IPS-NIHi7 (cell line): ENCODE data around the gene CHRND.
"Not testable (repeated sequence)": the region's sequence is repeated elsewhere in the genome, so short reads cannot be mapped to it uniquely, and the experiment has no call there.

Experiments used
- DNase-seq: peaks from one replicate; pipeline ENCODE4 v3.0.0; 2012; ENCODE audit warnings: mixed read lengths; ENCODE audit errors: extremely low spot score

CHRND gene

GRCh38 chr2:232541961-232542714 lies 16.2 kb downstream of the CHRND start:
- no peak for DNase-seq

GRCh38 chr2:232542715-232543467 lies 16.9 kb downstream of the CHRND start:
- DNase-seq, result no peak

GRCh38 chr2:232543491-232543890 lies 17.5 kb downstream of the CHRND start:
- DNase-seq, result no peak

GRCh38 chr2:232543928-232544631 lies 18.1 kb downstream of the CHRND start:
- no peak for DNase-seq

GRCh38 chr2:232544674-232545073 lies 18.7 kb downstream of the CHRND start:
- DNase-seq, result no peak

GRCh38 chr2:232545511-232546375 lies 19.8 kb downstream of the CHRND start:
- DNase-seq, result no peak

GRCh38 chr2:232547991-232548390 lies 22.0 kb downstream of the CHRND start:
- no peak for DNase-seq

- DNase-seq, result no peak
Observed at GRCh38 chr2:232549655-232550353, 23.8 kb downstream of the CHRND start.

GRCh38 chr2:232550354-232551249 lies 24.6 kb downstream of the CHRND start, which contains the start of the genes EIF4E2 and TIGD1:
Gene EIF4E2, plus strand, starts transcription at chr2:232550689. Its CDS starts 36 bp downstream, at chr2:232550725.
Gene TIGD1, minus strand, starts transcription at chr2:232550557. Its CDS starts 675 bp downstream, at chr2:232549882.
- peak; percentile 100 for DNase-seq

GRCh38 chr2:232551250-232551638 lies 25.3 kb downstream of the CHRND start:
- no peak for DNase-seq

GRCh38 chr2:232551776-232552175 lies 25.8 kb downstream of the CHRND start:
- DNase-seq, result no peak

GRCh38 chr2:232556426-232556825 lies 30.5 kb downstream of the CHRND start:
- DNase-seq, result no peak

GRCh38 chr2:232562515-232563151 lies 36.7 kb downstream of the CHRND start:
- DNase-seq, result no peak

- no peak for DNase-seq
Observed at GRCh38 chr2:232563580-232563979, 37.6 kb downstream of the CHRND start.

- no peak for DNase-seq
Observed at GRCh38 chr2:232567721-232568120, 41.8 kb downstream of the CHRND start.

GRCh38 chr2:232568161-232568560 lies 42.2 kb downstream of the CHRND start:
- DNase-seq, result no peak

- no peak for DNase-seq
Observed at GRCh38 chr2:232569541-232569940, 43.6 kb downstream of the CHRND start.

- not testable (repeated sequence) for DNase-seq
Observed at GRCh38 chr2:232570481-232570880, 44.5 kb downstream of the CHRND start.

GRCh38 chr2:232571026-232571474 lies 45.1 kb downstream of the CHRND start:
- no peak for DNase-seq
